GM18520 (cell line): ENCODE results near the gene QSOX2.
"Not testable (repeated sequence)": the region's sequence is repeated elsewhere in the genome, so short reads cannot be mapped to it uniquely, and the experiment has no call there.

Experiments used
- ATAC-seq: cut with Tn5 transposase; IDR thresholded peaks from one replicate; pipeline ENCODE4 v1.9.1; 2021; ENCODE audit not compliant: unreplicated experiment

QSOX2 gene

GRCh38 chr9:136237486-136238341 lies 7.9 kb downstream of the QSOX2 start:
- ATAC-seq, result no peak

GRCh38 chr9:136236471-136237410 lies 8.9 kb downstream of the QSOX2 start:
- not testable (repeated sequence) for ATAC-seq

- ATAC-seq, result no peak
These were observed 9.7 kb downstream of the QSOX2 start for GRCh38 chr9:136235709-136236455.

- ATAC-seq, result no peak
These were observed 10.4 kb downstream of the QSOX2 start for GRCh38 chr9:136235171-136235570.

- ATAC-seq, result no peak
These were observed 11.0 kb downstream of the QSOX2 start for GRCh38 chr9:136234597-136234996.

DNA sequence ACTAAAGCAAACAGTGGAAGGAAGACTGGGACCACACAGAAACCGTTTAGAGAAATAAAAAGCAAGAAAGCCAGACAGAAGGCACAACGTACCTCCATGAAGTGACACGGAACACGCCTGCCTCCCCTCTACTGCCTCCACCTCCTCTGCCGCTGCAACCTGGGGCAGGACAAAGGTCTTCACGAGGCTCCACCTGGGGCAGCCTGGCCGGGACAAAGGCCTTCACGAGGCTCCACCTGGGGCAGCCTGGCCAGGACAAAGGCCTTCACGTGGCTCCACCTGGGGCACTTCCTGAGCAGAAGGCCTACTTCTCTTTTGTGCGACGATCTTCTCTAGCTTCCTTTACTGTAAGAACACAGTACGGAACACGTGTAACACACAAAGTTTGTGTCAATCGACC lies 11.7 kb downstream of the QSOX2 start:
- no peak for ATAC-seq

DNA sequence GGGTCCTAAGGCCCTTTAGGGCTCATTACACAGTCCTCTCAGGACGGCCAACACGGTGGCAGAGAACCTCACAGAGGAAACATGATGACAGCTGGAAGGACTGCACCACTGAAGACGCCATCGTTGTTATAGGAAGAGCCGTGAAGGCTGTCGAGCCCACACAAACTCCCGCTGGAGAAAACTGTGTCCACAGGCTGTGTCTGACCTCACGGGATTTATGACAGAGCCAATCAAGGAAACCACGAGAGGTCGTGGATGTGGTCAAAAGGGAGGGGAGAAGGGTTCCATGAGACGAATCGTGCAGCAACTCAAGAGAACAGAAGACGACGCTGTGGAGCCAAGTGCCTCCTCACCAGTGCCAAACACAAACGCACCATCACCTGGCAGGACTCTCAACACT lies 12.2 kb downstream of the QSOX2 start:
- ATAC-seq, result no peak

DNA sequence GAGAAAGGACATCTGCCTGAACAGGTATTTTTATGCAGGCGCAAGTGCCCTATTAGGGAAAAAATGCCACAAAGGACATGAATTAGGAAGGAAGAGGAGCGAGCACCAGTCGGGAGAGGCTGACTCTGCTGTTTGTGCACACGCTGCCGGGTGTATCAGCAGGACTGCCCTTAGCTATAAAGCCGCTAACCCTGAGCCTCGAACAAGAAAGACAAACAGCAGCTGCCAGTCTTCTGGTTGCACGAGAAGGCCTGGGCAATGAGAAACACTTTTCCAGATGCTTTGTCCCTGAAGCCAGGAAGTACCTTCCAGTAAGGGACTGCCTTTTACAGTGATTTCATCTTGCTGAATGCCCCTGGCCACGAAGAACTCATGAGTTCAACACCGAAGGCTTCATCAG lies 12.6 kb downstream of the QSOX2 start:
- no peak for ATAC-seq

GRCh38 chr9:136231478-136232297 lies 13.9 kb downstream of the QSOX2 start:
- no peak for ATAC-seq

DNA sequence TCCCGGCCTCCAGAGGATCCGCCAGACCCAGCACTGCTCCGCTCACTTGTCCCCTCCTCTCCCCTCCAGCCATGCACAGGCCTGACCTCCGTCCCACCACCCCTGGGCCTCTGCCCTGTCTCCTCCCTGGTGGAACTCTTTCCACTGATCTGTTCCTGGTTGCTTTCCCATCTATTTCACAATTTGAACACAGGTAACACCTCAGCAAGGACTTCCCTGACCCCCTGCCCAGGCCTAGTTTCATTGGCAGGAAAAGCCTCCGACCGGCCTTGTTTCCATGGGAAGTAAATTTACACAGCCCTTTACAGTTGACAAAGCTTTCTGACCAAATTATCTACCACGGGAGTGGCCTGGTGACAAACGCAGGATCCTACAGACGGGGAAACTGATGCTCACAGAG lies 14.8 kb downstream of the QSOX2 start:
- no peak for ATAC-seq

GRCh38 chr9:136230365-136230764 lies 15.2 kb downstream of the QSOX2 start:
- no peak for ATAC-seq

- ATAC-seq, result no peak
These were observed 16.2 kb downstream of the QSOX2 start for GRCh38 chr9:136229096-136230065.

GRCh38 chr9:136228107-136228875 lies 17.3 kb downstream of the QSOX2 start:
- ATAC-seq, result no peak

- no peak for ATAC-seq
These were observed 18.8 kb downstream of the QSOX2 start for GRCh38 chr9:136226680-136227407.

DNA sequence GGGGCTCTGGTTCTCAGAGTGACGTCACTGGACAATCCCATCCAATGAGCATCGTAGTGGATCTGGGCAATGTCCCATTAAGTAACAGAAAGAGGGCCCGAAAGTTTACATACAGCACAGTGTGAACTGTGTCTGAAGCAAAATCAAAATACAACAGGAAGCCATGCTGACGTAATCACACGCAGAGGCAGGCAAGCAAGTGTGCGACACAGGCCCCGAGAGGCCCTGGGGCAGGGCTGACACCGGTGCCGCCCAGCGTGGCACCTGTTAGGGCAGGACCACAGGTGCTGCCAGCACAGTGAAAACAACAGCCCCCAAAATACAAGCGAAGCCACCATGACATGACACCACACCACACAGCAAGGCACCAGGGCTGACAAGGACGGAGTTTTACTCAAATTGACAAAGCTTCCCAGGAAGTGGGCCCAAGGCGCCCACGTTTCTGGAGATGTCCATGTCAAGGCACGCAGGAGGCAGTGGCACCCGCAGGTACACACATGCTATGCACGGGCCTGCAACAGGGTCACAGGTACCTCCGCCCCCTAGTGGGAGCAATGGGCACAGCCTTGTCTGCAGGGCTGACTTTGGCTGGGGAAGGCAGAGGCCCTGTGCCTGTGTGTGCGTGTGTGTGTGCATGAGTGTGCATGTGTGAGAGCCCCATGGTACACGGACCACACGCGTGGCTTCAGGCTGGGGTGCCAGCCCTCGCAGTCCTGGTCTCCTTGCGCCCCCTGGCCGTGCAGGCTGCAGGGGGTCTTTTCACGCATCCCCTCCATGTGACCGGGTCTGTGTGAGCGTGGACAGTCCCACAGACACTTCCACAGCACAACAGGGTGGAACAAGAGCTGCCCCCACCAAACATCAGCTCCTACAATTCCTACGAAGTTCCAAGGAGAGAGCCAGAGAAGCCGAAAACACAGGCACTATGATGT lies 19.6 kb downstream of the QSOX2 start:
- peak; percentile 41 for ATAC-seq

DNA sequence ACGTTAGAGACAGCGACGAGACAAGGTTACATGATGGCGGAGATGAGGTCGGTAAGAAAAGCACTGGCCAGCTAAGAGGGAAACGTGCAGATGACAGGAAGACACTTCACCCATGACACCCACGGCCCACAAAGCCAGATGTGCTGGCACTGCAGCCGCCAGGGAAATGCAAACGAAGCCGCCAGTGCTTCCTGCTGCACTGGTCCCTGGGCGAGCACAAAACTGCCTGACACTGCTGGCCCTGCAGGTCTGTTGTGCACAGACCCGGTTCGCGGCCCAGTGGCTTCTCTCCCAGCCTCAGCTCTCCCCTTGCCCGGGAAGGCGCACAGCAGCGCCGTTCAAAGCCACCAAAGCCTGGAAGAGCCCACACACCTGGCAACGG lies 20.3 kb downstream of the QSOX2 start:
- peak; percentile 28 for ATAC-seq
